Ovary (tissue), 3 donors: Measurements from ENCODE around the gene FAM3C.

Experiments
- POLR2A ChIP-seq: fragments of 450-650 bp; IDR thresholded peaks from one replicate; pipeline ENCODE4 v1.6.1; 2017; ENCODE audit warnings: antibody characterized with exemption, mild to moderate bottlenecking, moderate library complexity
- TF ChIP-seq, protein P1 (sequence below), 3 donors: fragments of 450-650 bp in 2 of 3; fragments of 200-600 bp in 1 of 3; IDR thresholded peaks; one replicate each; pipeline versions ENCODE4 v1.5.1 to v1.8.0; 2016 to 2022; ENCODE audit warnings: antibody characterized with exemption in 3 of 3, mild to moderate bottlenecking in 1 of 3
- donor health status: DM: no; HTN: no; CAD: no.

DNA sequence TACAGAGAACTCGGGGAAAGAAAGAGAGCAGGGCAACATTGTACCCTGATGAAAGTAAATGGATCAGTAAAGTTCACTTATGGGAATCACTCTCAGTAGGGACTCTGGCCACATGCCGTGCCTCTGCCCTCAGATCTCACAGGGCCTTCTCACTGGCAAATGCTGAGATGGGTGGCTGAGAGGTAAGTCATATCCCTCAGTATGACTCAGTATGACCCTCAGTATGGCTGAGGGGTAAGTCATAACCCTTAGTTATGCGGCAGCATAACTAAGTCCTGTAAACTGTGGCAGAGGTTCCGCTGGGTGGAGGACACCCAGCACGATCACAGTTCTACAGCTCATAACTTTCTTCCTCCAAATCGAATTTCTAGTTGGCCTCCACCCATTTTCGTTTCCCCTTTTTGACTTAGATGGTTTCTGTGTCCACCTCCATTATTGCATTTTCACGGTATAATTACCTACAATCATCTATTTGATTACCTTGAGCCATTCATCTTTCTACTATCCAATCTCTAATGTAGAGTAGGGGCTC, 93.8 kb downstream of the FAM3C start:
- TF ChIP-seq, protein P1, sequence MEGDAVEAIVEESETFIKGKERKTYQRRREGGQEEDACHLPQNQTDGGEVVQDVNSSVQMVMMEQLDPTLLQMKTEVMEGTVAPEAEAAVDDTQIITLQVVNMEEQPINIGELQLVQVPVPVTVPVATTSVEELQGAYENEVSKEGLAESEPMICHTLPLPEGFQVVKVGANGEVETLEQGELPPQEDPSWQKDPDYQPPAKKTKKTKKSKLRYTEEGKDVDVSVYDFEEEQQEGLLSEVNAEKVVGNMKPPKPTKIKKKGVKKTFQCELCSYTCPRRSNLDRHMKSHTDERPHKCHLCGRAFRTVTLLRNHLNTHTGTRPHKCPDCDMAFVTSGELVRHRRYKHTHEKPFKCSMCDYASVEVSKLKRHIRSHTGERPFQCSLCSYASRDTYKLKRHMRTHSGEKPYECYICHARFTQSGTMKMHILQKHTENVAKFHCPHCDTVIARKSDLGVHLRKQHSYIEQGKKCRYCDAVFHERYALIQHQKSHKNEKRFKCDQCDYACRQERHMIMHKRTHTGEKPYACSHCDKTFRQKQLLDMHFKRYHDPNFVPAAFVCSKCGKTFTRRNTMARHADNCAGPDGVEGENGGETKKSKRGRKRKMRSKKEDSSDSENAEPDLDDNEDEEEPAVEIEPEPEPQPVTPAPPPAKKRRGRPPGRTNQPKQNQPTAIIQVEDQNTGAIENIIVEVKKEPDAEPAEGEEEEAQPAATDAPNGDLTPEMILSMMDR (IDR thresholded peaks at IDR 0.05): no peak
- no peak for TF ChIP-seq POLR2A
